ENCODE results near the gene PIKFYVE.
A peak's percentile ranks its signal among the peaks of the same experiment; 100 is the strongest.
"Not testable (repeated sequence)": the region's sequence is repeated elsewhere in the genome, so short reads cannot be mapped to it uniquely, and the experiment has no call there.

PIKFYVE gene

DNA sequence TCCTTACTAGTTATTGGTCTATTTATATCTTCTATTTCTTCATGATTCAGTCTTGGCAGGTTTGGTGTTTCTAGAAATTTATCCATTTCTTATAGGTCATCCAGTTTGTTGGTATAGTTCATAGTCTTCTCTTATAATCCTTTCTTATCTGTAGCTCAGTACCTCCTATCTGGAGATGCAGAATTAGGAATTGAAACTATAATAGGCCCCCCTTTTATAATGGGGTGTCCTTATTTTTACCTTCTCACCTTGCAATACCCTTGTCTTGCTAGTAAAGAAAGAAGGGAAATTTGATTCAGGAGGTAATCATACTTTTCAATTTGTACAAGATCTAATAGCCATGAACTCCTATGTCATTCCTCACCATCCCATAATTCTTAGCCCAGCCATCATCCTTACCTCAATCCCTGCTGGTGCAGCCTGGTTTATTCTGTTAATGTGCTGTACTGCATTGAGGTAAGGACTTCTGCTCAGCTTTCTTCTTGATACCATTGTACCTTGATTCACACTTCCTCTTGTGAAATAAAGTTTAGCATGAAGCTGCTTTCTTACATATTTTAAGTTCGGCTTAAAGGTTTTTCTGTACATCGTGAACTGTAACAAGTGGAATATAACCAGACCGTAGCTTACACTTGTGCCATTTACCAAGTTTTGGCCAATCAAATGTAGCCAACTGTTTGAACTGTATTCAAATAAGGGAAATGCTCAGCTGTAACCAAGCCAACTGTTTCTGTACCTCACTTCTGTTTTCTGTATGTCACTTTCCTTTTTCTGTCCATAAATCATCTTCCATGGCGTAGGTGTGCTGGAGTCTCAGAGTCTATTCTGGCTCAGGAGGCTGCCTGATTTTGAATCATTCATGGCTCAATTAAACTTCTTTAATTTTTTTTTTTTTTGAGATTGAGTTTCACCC, 100.4 kb downstream of the PIKFYVE start:
- no peak for DNase-seq

DNA sequence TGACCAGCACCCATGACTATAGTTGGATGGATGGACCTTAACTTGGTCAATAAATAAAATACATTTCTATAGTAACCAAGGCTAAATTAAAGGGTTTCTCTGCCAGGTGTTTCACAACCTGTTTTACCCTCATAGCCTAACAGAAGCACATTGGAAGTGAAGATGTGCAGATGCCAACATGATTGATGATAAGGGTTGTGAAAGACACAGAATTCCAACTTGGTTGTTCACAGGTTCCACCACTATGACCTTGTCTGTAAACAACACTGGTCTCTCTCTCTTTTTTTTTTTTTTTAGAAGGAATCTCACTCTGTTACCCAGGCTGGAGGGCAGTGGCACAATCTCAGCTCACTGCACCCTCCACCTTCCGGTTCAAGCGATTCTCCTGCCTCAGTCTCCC, 103.0 kb downstream of the PIKFYVE start:
- DNase-seq, result no peak

GRCh38 chr2:208370881-208371633, 105.0 kb downstream of the PIKFYVE start:
- DNase-seq, result no peak

GRCh38 chr2:208371634-208371935, 105.5 kb downstream of the PIKFYVE start:
- DNase-seq, result no peak

DNA sequence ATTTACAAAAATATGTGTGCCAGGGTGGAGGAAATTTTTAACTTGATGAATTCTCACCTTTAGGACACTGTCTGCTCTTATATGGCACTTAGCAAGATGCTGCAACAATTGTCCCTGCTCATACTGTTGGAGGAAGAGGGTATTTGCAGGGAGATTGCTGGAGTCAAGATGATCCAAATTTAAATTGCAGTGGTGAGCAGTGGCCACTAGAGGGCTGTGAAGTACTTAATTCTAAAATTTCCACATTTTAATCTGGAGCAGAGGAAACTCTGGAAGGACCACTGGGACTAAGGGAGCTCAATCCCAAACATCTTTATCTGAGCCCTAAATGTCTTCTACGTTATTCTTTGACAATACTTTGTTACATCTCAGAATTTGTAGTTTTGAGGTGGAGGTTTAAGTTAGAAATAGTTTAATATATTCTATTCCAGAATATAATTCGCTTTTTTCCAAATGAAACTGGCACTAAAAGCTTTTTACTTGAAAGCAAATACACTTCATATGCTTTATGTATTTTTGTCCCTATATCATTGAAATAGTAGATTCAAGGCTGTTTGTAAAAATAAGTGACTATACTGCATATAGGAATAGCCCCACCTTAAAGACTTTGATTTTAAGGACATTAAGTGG, 107.5 kb downstream of the PIKFYVE start:
- DNase-seq, result peak; percentile 31

DNA sequence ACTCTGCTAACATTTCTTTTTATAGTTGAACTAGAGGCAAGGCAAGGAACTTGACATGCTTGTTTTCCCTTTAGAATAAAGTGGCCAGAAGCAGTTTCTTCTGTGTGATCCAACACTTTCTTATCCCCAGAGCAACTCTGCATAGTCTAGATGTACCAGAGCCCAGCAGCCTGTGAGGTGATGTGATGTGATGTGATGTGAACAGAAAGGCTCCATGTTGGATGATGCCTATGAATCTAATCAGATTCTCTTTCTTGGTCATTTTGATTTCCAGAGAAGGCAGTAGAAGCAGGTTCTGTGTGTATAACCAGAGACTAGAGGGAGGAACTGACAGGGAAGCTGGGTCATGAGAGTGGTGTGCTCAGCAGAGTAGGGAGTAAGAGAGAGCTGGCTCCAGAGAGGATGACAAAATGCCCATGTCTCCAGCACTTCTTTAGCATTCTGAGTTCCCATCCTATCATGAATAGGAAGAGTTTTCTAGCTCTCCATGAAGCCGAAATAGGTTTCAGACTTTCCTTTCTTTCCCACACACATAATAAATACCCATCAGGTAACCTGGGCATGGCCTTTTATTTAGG, 109.5 kb downstream of the PIKFYVE start:
- no peak for DNase-seq

GRCh38 chr2:208377344-208377860, 111.3 kb downstream of the PIKFYVE start:
- not testable (repeated sequence) for DNase-seq

GRCh38 chr2:208379192-208379591, 113.1 kb downstream of the PIKFYVE start:
- DNase-seq, result no peak

GRCh38 chr2:208384637-208385036, 118.6 kb downstream of the PIKFYVE start:
- no peak for DNase-seq

- no peak for DNase-seq
These were observed 120.5 kb downstream of the PIKFYVE start for GRCh38 chr2:208386541-208386940.

DNA sequence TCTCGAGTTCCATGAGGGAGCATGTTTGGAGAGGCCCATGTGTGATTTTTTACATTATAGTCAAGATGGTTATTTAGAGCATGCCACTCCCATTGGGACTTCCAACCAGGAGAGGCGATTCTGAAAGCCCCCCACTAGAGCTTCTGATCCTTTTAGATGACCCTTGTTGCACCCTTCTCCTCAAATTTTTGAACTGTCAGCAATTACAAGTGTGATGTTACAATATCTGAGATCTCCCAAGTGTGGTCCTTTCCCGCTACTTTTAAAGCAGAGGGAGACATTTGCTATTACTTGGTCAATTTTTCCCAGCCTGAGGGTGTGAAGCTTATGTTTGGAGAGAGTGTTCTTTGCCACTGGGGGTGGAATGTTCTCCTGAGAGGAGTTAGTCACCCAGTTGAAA, 123.9 kb downstream of the PIKFYVE start:
- no peak for DNase-seq

GRCh38 chr2:208392300-208392699, 126.2 kb downstream of the PIKFYVE start:
- DNase-seq, result no peak

- not testable (repeated sequence) for DNase-seq
These were observed 130.7 kb downstream of the PIKFYVE start for GRCh38 chr2:208396796-208397195.

DNA sequence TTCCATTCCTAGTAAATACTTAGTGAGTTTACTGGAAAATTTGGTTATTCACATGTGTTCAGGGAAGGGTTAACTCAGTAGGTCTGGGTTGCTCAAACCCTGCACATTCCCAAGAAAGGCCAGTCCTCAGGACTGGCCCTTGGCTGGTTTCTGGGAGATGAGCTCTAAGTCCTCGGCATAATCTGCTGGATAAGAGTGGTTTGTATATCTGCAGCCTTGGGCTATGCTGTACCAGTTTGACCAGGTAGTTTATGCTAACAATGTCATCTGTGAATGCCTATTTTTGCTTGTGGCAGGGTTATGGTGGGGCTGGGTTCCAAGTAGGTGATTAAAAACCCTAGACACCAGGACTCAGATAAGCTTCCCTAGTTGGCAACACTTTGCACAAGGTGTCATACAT, 133.1 kb downstream of the PIKFYVE start:
- no peak for DNase-seq

DNA sequence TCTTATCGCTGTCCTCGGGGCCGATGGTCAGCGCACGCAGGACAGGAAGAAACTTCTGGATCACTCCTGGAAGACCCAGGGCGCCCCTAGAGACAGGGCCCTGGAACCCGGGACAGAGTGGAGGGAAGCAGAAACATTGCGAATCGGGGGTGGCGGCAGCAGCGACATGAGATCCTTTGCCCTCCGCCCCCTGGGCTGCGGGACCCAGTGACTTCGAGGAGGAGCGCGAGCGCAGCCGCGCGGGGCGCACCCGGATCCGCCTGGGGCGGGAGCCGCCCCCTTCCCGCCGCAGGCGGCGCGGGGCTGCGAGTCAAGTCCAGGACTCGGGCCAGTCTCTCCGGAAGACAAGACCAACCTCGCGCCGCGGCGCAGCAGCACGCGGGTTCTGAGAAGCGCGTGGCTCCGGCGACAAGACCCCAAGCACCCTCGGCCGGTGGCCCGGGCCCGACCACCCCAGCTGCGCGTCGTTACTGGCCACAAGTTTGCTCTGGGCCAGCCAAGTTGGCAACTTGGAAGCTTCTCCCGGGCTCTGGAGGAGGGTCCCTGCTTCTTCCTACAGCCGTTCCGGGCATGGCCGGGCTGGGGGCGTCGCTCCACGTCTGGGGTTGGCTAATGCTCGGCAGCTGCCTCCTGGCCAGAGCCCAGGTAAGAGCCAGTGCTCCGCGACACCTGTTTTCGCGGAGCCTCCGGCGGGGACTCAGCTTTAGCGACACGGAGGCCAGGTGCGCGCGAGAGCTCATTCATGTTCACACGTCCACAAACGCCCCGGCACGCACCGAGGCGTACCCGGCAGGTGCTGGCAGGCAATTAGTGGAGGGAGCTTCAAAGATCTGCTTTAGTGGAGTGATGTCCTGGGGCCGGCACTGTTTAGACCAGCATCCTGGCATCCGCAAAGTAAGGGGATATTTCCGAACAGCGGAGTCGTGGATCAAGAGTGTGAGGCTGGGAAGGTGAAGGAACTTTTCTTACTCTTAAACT, 140.7 kb downstream of the PIKFYVE start, which contains the start of gene PTH2R:
Gene PTH2R, plus strand, starts transcription at position 319 of the 978 bp plus-strand sequence. Its CDS starts 252 bp downstream, at position 571.
- peak; percentile 26 for DNase-seq

DNA sequence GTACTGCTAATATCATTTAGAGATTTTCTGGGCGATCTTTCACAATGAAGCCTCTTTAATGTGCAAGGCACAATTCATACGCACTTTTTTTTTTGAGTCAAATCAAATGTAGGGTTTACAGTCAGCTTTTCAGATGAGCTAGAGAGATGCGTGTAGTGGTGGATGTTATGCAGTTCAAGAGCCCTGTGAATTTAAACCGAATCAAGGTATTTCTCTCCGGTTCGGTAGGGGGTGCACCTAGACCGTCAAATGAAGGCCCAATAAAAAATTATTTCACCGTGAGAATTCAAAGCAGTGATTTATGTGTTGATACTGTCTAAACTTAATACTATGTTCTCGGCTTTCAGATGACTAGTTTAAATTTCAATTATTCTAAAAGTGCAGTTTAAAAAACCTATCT, 141.6 kb downstream of the PIKFYVE start:
- peak; percentile 8 for DNase-seq
